RWPE1 (cell line): ENCODE data around the gene FAM161A.
A peak's percentile ranks its signal among the peaks of the same experiment; 100 is the strongest.

Source experiments
- CTCF ChIA-PET: fragments of 350-600 bp; sonication (Branson Sonifier 250); formaldehyde crosslinking; extraction: SDS; loops from one replicate; lab custom pipeline; 2021; lab: Yijun Ruan, JAX
- POLR2A ChIA-PET: fragments of 400-600 bp; formaldehyde crosslinking; extraction: SDS; loops from one replicate; lab custom pipeline; 2020; ENCODE audit warnings: antibody characterized with exemption; ENCODE audit not compliant: low non-redundant PET; lab: Yijun Ruan, JAX
- DNase-seq: peaks from one replicate; pipeline ENCODE4 v3.0.0; 2012; ENCODE audit warnings: low spot score
- H3K27ac ChIP-seq: fragments of 450-650 bp; 2 replicates; pipeline ENCODE4 v1.5.1; 2017
- CTCF ChIP-seq: fragments of 450-650 bp; conservative IDR thresholded peaks from 2 replicates; pipeline ENCODE4 v1.5.1; 2017; ENCODE audit warnings: low read depth, mild to moderate bottlenecking

FAM161A gene

GRCh38 chr2:61845320-61845719, 8.5 kb downstream of the FAM161A start:
- no peak for TF ChIP-seq CTCF
- no peak for DNase-seq
- ChIA-PET POLR2A (no interaction called here), CTCF (no interaction called here)
- H3K27ac ChIP-seq, result no peak overlapping the region

GRCh38 chr2:61841286-61841685, 12.6 kb downstream of the FAM161A start:
- no peak for DNase-seq
- CTCF ChIA-PET, result interaction anchor here (1.0 kb wide), 1 partner anchor 10 kb away, joined by 3 read pairs; no protein-coding TSS in a partner anchor
- no peak overlapping the region for H3K27ac ChIP-seq
- no peak for TF ChIP-seq CTCF
- POLR2A ChIA-PET, result no interaction called here

- H3K27ac ChIP-seq, result no peak overlapping the region
- TF ChIP-seq CTCF, result no peak
- peak; percentile 36 for DNase-seq
- CTCF ChIA-PET, result interaction anchor here (0.6 kb wide), 1 partner anchor 93 kb away, joined by 3 read pairs; no protein-coding TSS in a partner anchor
- POLR2A ChIA-PET, result no interaction called here
Observed at GRCh38 chr2:61834893-61835292, 19.0 kb downstream of the FAM161A start.

GRCh38 chr2:61833971-61834370, 19.9 kb downstream of the FAM161A start:
- POLR2A ChIA-PET, result interaction anchor here (0.6 kb wide), 1 partner anchor 20 kb away, joined by 3 read pairs; the partner anchor contains the start of gene FAM161A
- CTCF ChIA-PET, result interaction anchor here (0.6 to 1.3 kb wide), 2 partner anchors 41 to 143 kb away, joined by 3 to 5 read pairs; no protein-coding TSS in a partner anchor

GRCh38 chr2:61832183-61832841, 21.5 kb downstream of the FAM161A start:
- no peak for TF ChIP-seq CTCF
- CTCF ChIA-PET, result interaction anchor here (0.6 kb wide), 1 partner anchor 1103 kb away, joined by 4 read pairs; no protein-coding TSS in a partner anchor
- no peak for DNase-seq
- H3K27ac ChIP-seq, result no peak overlapping the region
- POLR2A ChIA-PET, result no interaction called here

More at GRCh38 chr2:61833971-61834370, 19.9 kb downstream of the FAM161A start:
- DNase-seq, result no peak
- no peak overlapping the region for H3K27ac ChIP-seq
- TF ChIP-seq CTCF, result no peak

GRCh38 chr2:61822255-61822654, 31.6 kb downstream of the FAM161A start:
- H3K27ac ChIP-seq, result no peak overlapping the region
- no peak for TF ChIP-seq CTCF
- no peak for DNase-seq
- POLR2A ChIA-PET, result no interaction called here
- CTCF ChIA-PET, result no interaction called here
